GM23248 (cell line): Measurements from ENCODE around the gene BRPF3.

Source experiments
- EZH2 ChIP-seq: fragments of 200-600 bp; sonication (generic); IDR thresholded peaks from 2 replicates; pipeline ENCODE4 v1.6.1; 2018; ENCODE audit warnings: antibody characterized with exemption, mild to moderate bottlenecking; ENCODE audit not compliant: insufficient read depth, poor library complexity, severe bottlenecking
- EZH2phosphoT487 ChIP-seq: fragments of 200-600 bp; sonication (generic); IDR thresholded peaks from 2 replicates; pipeline ENCODE4 v1.6.1; 2018; ENCODE audit warnings: antibody characterized with exemption, moderate library complexity, mild to moderate bottlenecking, low read depth; ENCODE audit not compliant: insufficient read depth

GRCh38 chr6:36169023-36170007 is 27.2 kb upstream of the BRPF3 start:
- TF ChIP-seq EZH2 = no peak
- TF ChIP-seq EZH2phosphoT487 = no peak
